ENCODE measurements around the gene CFC1B. TPM values are rescaled to one million over a fixed set of nuclear protein-coding genes. Genes with fewer than 3 reads are reported as not detected.

Gene CFC1B
- total RNA-seq, result not detected

GRCh38 chr2:130520992-130521391, at the start of gene CFC1B:
Gene CFC1B, plus strand, starts transcription at chr2:130521222. Its CDS starts 263 bp downstream, at chr2:130521485.

DNA sequence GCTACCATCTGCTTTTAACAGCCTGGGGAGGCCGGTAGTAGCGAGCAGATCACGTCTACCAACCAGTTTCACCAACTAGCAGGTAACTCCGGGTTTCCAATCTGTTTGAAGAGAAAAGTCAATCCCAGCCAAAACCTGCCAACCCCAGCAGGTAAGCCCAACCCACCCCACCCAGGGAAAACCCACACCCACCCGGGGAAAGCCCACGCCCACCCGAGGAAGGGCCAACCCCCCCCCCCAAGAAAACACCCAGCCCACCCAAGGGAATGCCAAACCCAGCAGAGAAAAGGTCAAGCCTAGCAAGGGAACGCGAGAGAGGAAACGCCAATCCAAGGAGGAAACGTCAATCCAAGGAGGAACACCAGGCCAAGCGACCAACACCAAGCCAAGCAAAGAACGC, 11.8 kb upstream of the CFC1B start, which contains the start of gene POTEI:
Gene POTEI, minus strand, starts transcription at position 101 of the 400 bp plus-strand sequence. Its CDS starts 93 bp downstream, at position 8.

Small RNAs within 50 kb of the gene (small RNA-seq; reads per million reads assigned to genes)
- gene RF00017 (not detected), gene RNU6-473P (not detected)

Other genes starting within 250 kb of the CFC1B start
- 40.1 TPM for gene IMP4, start 178.3 kb upstream of the CFC1B start, total RNA-seq
- 19.6 TPM for gene PTPN18, start 165.2 kb upstream of the CFC1B start, total RNA-seq
- 1.2 TPM for gene POTEI, start 11.9 kb upstream of the CFC1B start, total RNA-seq
- 9.2 TPM for gene CFC1, start 78.4 kb downstream of the CFC1B start, total RNA-seq
- gene POTEJ, start 90.2 kb downstream of the CFC1B start, total RNA-seq, result 0.46 TPM
- gene GPR148, start 207.8 kb downstream of the CFC1B start, total RNA-seq, result not detected
- 33.7 TPM for gene AMER3, start 234.3 kb downstream of the CFC1B start, total RNA-seq